SK-N-MC (cell line): ENCODE measurements around the gene KITLG.
"Not testable (repeated sequence)": the region's sequence is repeated elsewhere in the genome, so short reads cannot be mapped to it uniquely, and the experiment has no call there.

Experiments
- DNase-seq: peaks from one replicate; pipeline ENCODE4 v3.0.0-alpha.2; 2011; ENCODE audit warnings: low read depth, low spot score
- H3K27ac ChIP-seq: fragments of 200-600 bp; sonication (generic); 2 replicates; pipeline ENCODE4 v1.5.1; 2016; ENCODE audit warnings: mixed run types
- H3K36me3 ChIP-seq: fragments of 200-600 bp; sonication (generic); 2 replicates; pipeline ENCODE4 v1.6.1; 2017; ENCODE audit warnings: antibody characterized with exemption, low read length, mixed read lengths; ENCODE audit not compliant: insufficient read depth
- H3K4me3 ChIP-seq: fragments of 200-600 bp; sonication (generic); 2 replicates; pipeline ENCODE4 v1.5.1; 2016
- H3K9ac ChIP-seq: fragments of 200-600 bp; sonication (generic); 2 replicates; pipeline ENCODE4 v1.8.0; 2017; ENCODE audit warnings: mixed run types, mixed read lengths; ENCODE audit not compliant: insufficient read length
- H3K9me3 ChIP-seq: fragments of 200-600 bp; sonication (generic); 2 replicates; pipeline ENCODE4 v1.6.1; 2017; ENCODE audit warnings: low read depth, mild to moderate bottlenecking, antibody characterized with exemption, low read length, moderate library complexity, mixed read lengths
- EZH2 ChIP-seq: fragments of 200-600 bp; sonication (generic); IDR thresholded peaks from one replicate; pipeline ENCODE4 v1.6.1; 2017; ENCODE audit warnings: antibody characterized with exemption
- FOXP2 ChIP-seq: optimal IDR thresholded peaks from 2 replicates; pipeline ENCODE3; 2011; ENCODE audit warnings: mild to moderate bottlenecking, moderate library complexity; ENCODE audit not compliant: insufficient read depth; ENCODE audit errors: extremely low read length, control extremely low read depth
- POLR2AphosphoS5 ChIP-seq: IDR thresholded peaks from 2 replicates; pipeline ENCODE4 v1.6.1; 2012; ENCODE audit warnings: mild to moderate bottlenecking, low read depth, low read length, borderline replicate concordance

KITLG gene

GRCh38 chr12:88580051-88580871 is at the start of gene KITLG:
Gene KITLG (minus strand): TSS chr12:88580471. CDS start chr12:88580278, 193 bp downstream.
- peak within 1 kb of the TSS; percentile 96 for H3K4me3 ChIP-seq
- H3K9ac ChIP-seq = peak within 1 kb of the TSS; percentile 59
- no peak for DNase-seq
- no peaks in the 10 kb centered on the region for H3K9me3 ChIP-seq
- no peak within 1 kb of the TSS for H3K27ac ChIP-seq
- TF ChIP-seq FOXP2 (no peak), EZH2 (no peak), POLR2AphosphoS5 (peak; percentile 37; the same call in 1 of the 2 replicates)
- H3K36me3 ChIP-seq = no peaks in the 10 kb centered on the region

- Histone ChIP-seq H3K4me3 (no peak overlapping the region), H3K9ac (no peak overlapping the region), H3K27ac (no peak overlapping the region), H3K9me3 (no peaks in the 10 kb centered on the region), H3K36me3 (no peaks in the 10 kb centered on the region)
- TF ChIP-seq POLR2AphosphoS5 = no peak
- no peak for TF ChIP-seq EZH2
- TF ChIP-seq FOXP2 = no peak
- DNase-seq = no peak
Measured at GRCh38 chr12:88628856-88629509, 48.7 kb upstream of the KITLG start.

- not testable (repeated sequence) for DNase-seq, H3K27ac ChIP-seq, H3K4me3 ChIP-seq, H3K9me3 ChIP-seq, H3K36me3 ChIP-seq, H3K9ac ChIP-seq
Measured at GRCh38 chr12:88628035-88628434, 47.8 kb upstream of the KITLG start.

GRCh38 chr12:88627501-88627900 is 47.2 kb upstream of the KITLG start:
- Histone ChIP-seq H3K9me3 (no peaks in the 10 kb centered on the region), H3K27ac (no peak overlapping the region), H3K9ac (no peak overlapping the region), H3K4me3 (no peak overlapping the region), H3K36me3 (no peaks in the 10 kb centered on the region)
- no peak for TF ChIP-seq FOXP2
- no peak for TF ChIP-seq POLR2AphosphoS5
- no peak for TF ChIP-seq EZH2
- DNase-seq = no peak

GRCh38 chr12:88625356-88625755 is 45.1 kb upstream of the KITLG start:
- TF ChIP-seq EZH2 (no peak), POLR2AphosphoS5 (no peak)
- no peak overlapping the region for H3K4me3 ChIP-seq
- DNase-seq = no peak

GRCh38 chr12:88624911-88625310 is 44.6 kb upstream of the KITLG start:
- H3K4me3 ChIP-seq = no peak overlapping the region
- no peaks in the 10 kb centered on the region for H3K36me3 ChIP-seq
- H3K9ac ChIP-seq = no peak overlapping the region
- TF ChIP-seq EZH2 (no peak), FOXP2 (no peak), POLR2AphosphoS5 (no peak)
- DNase-seq = no peak
- H3K27ac ChIP-seq = no peak overlapping the region
- H3K9me3 ChIP-seq = no peaks in the 10 kb centered on the region

More at GRCh38 chr12:88625356-88625755, 45.1 kb upstream of the KITLG start:
- no peaks in the 10 kb centered on the region for H3K9me3 ChIP-seq
- H3K27ac ChIP-seq = no peak overlapping the region
- H3K9ac ChIP-seq = no peak overlapping the region
- no peaks in the 10 kb centered on the region for H3K36me3 ChIP-seq

- TF ChIP-seq EZH2 (no peak), FOXP2 (no peak), POLR2AphosphoS5 (no peak)
- Histone ChIP-seq H3K9ac (no peak overlapping the region), H3K36me3 (no peaks in the 10 kb centered on the region), H3K4me3 (no peak overlapping the region), H3K9me3 (no peaks in the 10 kb centered on the region), H3K27ac (no peak overlapping the region)
- DNase-seq = no peak
Measured at GRCh38 chr12:88623777-88624548, 43.7 kb upstream of the KITLG start.

- Histone ChIP-seq H3K36me3 (no peaks in the 10 kb centered on the region), H3K4me3 (no peak overlapping the region)
- no peak for DNase-seq
Measured at GRCh38 chr12:88617352-88617751, 37.1 kb upstream of the KITLG start.

More at GRCh38 chr12:88617352-88617751, 37.1 kb upstream of the KITLG start:
- Histone ChIP-seq H3K9ac (no peak overlapping the region), H3K27ac (no peak overlapping the region), H3K9me3 (no peaks in the 10 kb centered on the region)
- TF ChIP-seq POLR2AphosphoS5 (no peak), EZH2 (no peak), FOXP2 (no peak)
